ENCODE data around the gene RSRC1.
A peak's percentile ranks its signal among the peaks of the same experiment; 100 is the strongest.
"Not testable (repeated sequence)": the region's sequence is repeated elsewhere in the genome, so short reads cannot be mapped to it uniquely, and the experiment has no call there.

The RSRC1 gene

GRCh38 chr3:158532099-158532734 lies 422.3 kb downstream of the RSRC1 start:
- intact Hi-C loops (cut with DNase I): no loop called here
- DNase-seq: peak in 20 of 42 donors; percentile 4 to 63 (median 26)

GRCh38 chr3:158535918-158536317 lies 426.0 kb downstream of the RSRC1 start:
- intact Hi-C loops (cut with DNase I): no loop called here
- DNase-seq: no peak

GRCh38 chr3:158539414-158540014 lies 429.6 kb downstream of the RSRC1 start:
- peak in 20 of 42 donors; percentile 1 to 57 (median 20) for DNase-seq
- intact Hi-C loops (cut with DNase I): no loop called here

- no peak for DNase-seq
- intact Hi-C loops (cut with DNase I): no loop called here
Observed at GRCh38 chr3:158540066-158540465, 430.2 kb downstream of the RSRC1 start.

- intact Hi-C loops (cut with DNase I): no loop called here
- DNase-seq: no peak
Observed at GRCh38 chr3:158548691-158549090, 438.8 kb downstream of the RSRC1 start.

- intact Hi-C loops (cut with DNase I); DNase-seq: not testable (repeated sequence)
Observed at GRCh38 chr3:158549938-158550337, 440.0 kb downstream of the RSRC1 start.

GRCh38 chr3:158552124-158552523 lies 442.2 kb downstream of the RSRC1 start:
- DNase-seq: no peak
- intact Hi-C loops (cut with DNase I): no loop called here

GRCh38 chr3:158559504-158559903 lies 449.6 kb downstream of the RSRC1 start:
- no peak for DNase-seq
- intact Hi-C loops (cut with DNase I): no loop called here

- intact Hi-C loops (cut with DNase I): no loop called here
Observed at GRCh38 chr3:158560979-158561378, 451.1 kb downstream of the RSRC1 start.

GRCh38 chr3:158562674-158563073 lies 452.8 kb downstream of the RSRC1 start:
- DNase-seq: no peak
- intact Hi-C loops (cut with DNase I): no loop called here

More at GRCh38 chr3:158560979-158561378, 451.1 kb downstream of the RSRC1 start:
- DNase-seq: no peak

- intact Hi-C loops (cut with DNase I): no loop called here
- no peak for DNase-seq
Observed at GRCh38 chr3:158563076-158563475, 453.2 kb downstream of the RSRC1 start.

- intact Hi-C loops (cut with DNase I): no loop called here
Observed at GRCh38 chr3:158565076-158565475, 455.2 kb downstream of the RSRC1 start.

GRCh38 chr3:158568784-158569183 lies 458.9 kb downstream of the RSRC1 start:
- intact Hi-C loops (cut with DNase I): no loop called here
- DNase-seq: no peak

More at GRCh38 chr3:158565076-158565475, 455.2 kb downstream of the RSRC1 start:
- no peak for DNase-seq

GRCh38 chr3:158569794-158570193 lies 459.9 kb downstream of the RSRC1 start:
- intact Hi-C loops (cut with DNase I): loop anchor here (10.0 kb wide), 1 partner anchor 75 kb away; the partner anchor contains the start of gene GFM1
- peak in 1 of 42 donors; percentile 2 for DNase-seq

GRCh38 chr3:158570999-158571702 lies 461.3 kb downstream of the RSRC1 start, which contains the start of gene MLF1:
Gene MLF1, plus strand, starts transcription at chr3:158571194. Its CDS starts 107 bp downstream, at chr3:158571301.
- intact Hi-C loops (cut with DNase I): loop anchor here (10.0 kb wide), 1 partner anchor 74 kb away; the partner anchor contains the start of gene GFM1
- DNase-seq: peak; percentile 94 to 99 (median 98)

GRCh38 chr3:158571969-158572765 lies 462.3 kb downstream of the RSRC1 start:
- intact Hi-C loops (cut with DNase I): loop anchor here (10.0 kb wide), 1 partner anchor 73 kb away; the partner anchor contains the start of gene GFM1
- DNase-seq: no peak

GRCh38 chr3:158572766-158573060 lies 462.8 kb downstream of the RSRC1 start:
- intact Hi-C loops (cut with DNase I): loop anchor here (10.0 kb wide), 1 partner anchor 72 kb away; the partner anchor contains the start of gene GFM1
- peak in 2 of 42 donors; percentile 2 to 11 for DNase-seq

- intact Hi-C loops (cut with DNase I): loop anchor here (10.0 kb wide), 1 partner anchor 71 kb away; the partner anchor contains the start of gene GFM1
- peak in 11 of 42 donors; percentile 5 to 53 (median 20) for DNase-seq
Observed at GRCh38 chr3:158573714-158574113, 463.8 kb downstream of the RSRC1 start.

- no peak for DNase-seq
- intact Hi-C loops (cut with DNase I): loop anchor here (10.0 kb wide), 1 partner anchor 70 kb away; the partner anchor contains the start of gene GFM1
Observed at GRCh38 chr3:158574646-158575045, 464.8 kb downstream of the RSRC1 start.

Measured in head of caudate nucleus (tissue), 42 donors.